GM12878 (cell line): Measurements from ENCODE around the gene MSI2. TPM values are rescaled to one million over a fixed set of nuclear protein-coding genes. Genes with fewer than 3 reads are reported as not detected.

ENCODE experiments used
- BCL11A ChIP-seq: IDR thresholded peaks from 2 replicates; pipeline ENCODE4 v1.6.1; 2011; ENCODE audit warnings: low read depth, low read length
- MYC ChIP-seq: IDR thresholded peaks from 2 replicates; pipeline ENCODE4 v1.6.1; 2011; ENCODE audit warnings: mild to moderate bottlenecking, low read length, moderate library complexity, inconsistent platforms; ENCODE audit not compliant: insufficient read depth, insufficient replicate concordance, insufficient read length, severe bottlenecking
- PKNOX1 ChIP-seq: fragments of 450-650 bp; IDR thresholded peaks from 2 replicates; pipeline ENCODE4 v1.6.1; 2016; ENCODE audit warnings: mild to moderate bottlenecking
- RBBP5 ChIP-seq: fragments of 200-600 bp; sonication (generic); conservative IDR thresholded peaks from 2 replicates; pipeline ENCODE4 v1.6.1; 2016
- SUPT20H ChIP-seq: IDR thresholded peaks from 2 replicates; pipeline ENCODE4 v1.6.1; 2011; ENCODE audit warnings: low read depth, mild to moderate bottlenecking, low read length, moderate library complexity, borderline replicate concordance; ENCODE audit not compliant: control insufficient read depth
- SUZ12 ChIP-seq: fragments of 200-600 bp; sonication (generic); IDR thresholded peaks from one replicate; pipeline ENCODE4 v1.6.1; 2018; ENCODE audit warnings: antibody characterized with exemption, mild to moderate bottlenecking; ENCODE audit not compliant: unreplicated experiment
- TARDBP ChIP-seq: IDR thresholded peaks from 2 replicates; pipeline ENCODE4 v1.6.1; 2016; ENCODE audit warnings: borderline replicate concordance
- ZNF622 ChIP-seq: fragments of 450-650 bp; IDR thresholded peaks from 2 replicates; pipeline ENCODE4 v1.6.1; 2017; ENCODE audit warnings: mild to moderate bottlenecking, inconsistent platforms
- polyA plus RNA-seq, 11 experiments: library from polyadenylated mRNA; depleted of rRNA in 4 of 11; unstranded in 6 of 11; stranded (reverse) in 5 of 11; fragments of >200 nt; fragmentation: Nextera tagmentation in 4 of 11; fragmentation: Illumina TruSeq in 1 of 11; extraction: Ambion mirVana in 4 of 11; extraction: Trizol in 1 of 11; gene quantifications; 1 replicate in 1 of 11; 2 replicates in 10 of 11; pipeline versions ENCODE4 v1.2.1 to v1.2.3, GENCODE V29; 2011 to 2016; ENCODE audit warnings: inconsistent platforms in 2 of 11, missing spikeins in 2 of 11, low read depth in 1 of 11
- total RNA-seq, 4 experiments: library from RNA; depleted of rRNA in 3 of 4; stranded (reverse); fragments of >200 nt in 3 of 4; fragmentation: Illumina TruSeq in 1 of 4; extraction: Trizol in 1 of 4; gene quantifications; 2 replicates each; pipeline versions ENCODE4 v1.2.1 to v1.2.3, GENCODE V29; 2013 to 2021
- TF ChIP-seq, protein P1 (sequence below): fragments of 450-650 bp; IDR thresholded peaks from 2 replicates; pipeline ENCODE4 v1.6.1; 2018; ENCODE audit warnings: mild to moderate bottlenecking, low read depth, moderate library complexity; ENCODE audit not compliant: partially characterized antibody

Gene MSI2
- total and polyA plus RNA-seq, 10 of the 15 experiments (the other 5 are each of a cell fraction or from before 2014, with no cell fraction given): 6.1 to 76.1 (median 42.0) TPM

DNA sequence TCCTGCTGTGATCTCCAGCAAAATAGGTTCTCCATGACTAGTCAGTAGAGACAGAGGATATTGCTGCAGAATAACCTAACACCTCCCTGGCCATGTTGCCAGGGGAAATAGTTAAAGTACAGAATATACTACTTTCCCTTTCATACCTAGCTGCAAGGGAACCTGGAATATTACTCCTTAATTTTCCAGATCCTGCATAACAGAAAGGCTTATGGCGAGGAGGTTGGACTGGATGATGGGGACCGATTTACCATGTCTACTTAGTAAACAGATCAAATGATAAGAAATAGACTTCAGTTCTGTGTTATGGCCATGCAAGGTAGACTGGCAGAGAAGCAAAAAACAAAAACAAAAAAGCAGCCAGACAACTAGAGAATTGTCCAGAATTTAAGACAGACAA, 117.4 kb downstream of the MSI2 start (continued):
- TF ChIP-seq RBBP5 (no peak), ZNF622 (no peak), BCL11A (no peak), SUPT20H (no peak), TARDBP (no peak), PKNOX1 (no peak), MYC (no peak), SUZ12 (no peak)
- TF ChIP-seq, protein P1, sequence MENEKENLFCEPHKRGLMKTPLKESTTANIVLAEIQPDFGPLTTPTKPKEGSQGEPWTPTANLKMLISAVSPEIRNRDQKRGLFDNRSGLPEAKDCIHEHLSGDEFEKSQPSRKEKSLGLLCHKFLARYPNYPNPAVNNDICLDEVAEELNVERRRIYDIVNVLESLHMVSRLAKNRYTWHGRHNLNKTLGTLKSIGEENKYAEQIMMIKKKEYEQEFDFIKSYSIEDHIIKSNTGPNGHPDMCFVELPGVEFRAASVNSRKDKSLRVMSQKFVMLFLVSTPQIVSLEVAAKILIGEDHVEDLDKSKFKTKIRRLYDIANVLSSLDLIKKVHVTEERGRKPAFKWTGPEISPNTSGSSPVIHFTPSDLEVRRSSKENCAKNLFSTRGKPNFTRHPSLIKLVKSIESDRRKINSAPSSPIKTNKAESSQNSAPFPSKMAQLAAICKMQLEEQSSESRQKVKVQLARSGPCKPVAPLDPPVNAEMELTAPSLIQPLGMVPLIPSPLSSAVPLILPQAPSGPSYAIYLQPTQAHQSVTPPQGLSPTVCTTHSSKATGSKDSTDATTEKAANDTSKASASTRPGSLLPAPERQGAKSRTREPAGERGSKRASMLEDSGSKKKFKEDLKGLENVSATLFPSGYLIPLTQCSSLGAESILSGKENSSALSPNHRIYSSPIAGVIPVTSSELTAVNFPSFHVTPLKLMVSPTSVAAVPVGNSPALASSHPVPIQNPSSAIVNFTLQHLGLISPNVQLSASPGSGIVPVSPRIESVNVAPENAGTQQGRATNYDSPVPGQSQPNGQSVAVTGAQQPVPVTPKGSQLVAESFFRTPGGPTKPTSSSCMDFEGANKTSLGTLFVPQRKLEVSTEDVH: no peak
